CD8-positive, alpha-beta memory T cell (primary cell): ENCODE data around the gene NKD2. TPM values are rescaled to one million over a fixed set of nuclear protein-coding genes. Genes with fewer than 3 reads are reported as not detected.
A peak's percentile ranks its signal among the peaks of the same experiment; 100 is the strongest.

Source experiments
- CTCF ChIA-PET: fragments of 350-600 bp; sonication (Branson Sonifier 250); formaldehyde crosslinking; loops from one replicate; lab custom pipeline; 2021; ENCODE audit warnings: antibody characterized with exemption; lab: Charles Lee
- POLR2A ChIA-PET: fragments of 350-600 bp; sonication (Branson Sonifier 250); formaldehyde crosslinking; loops from one replicate; lab custom pipeline; 2021; ENCODE audit warnings: antibody characterized with exemption; lab: Charles Lee
- DNase-seq, 5 donors: peaks; one replicate each; pipeline versions ENCODE4 v3.0.0 to v3.0.0-alpha.2; 2020 to 2022; ENCODE audit warnings: mixed read lengths in 1 of 5
- H3K27ac ChIP-seq: one replicate; pipeline ENCODE4 v1.7.0; 2013; ENCODE audit warnings: low read depth, mild to moderate bottlenecking, low read length, moderate library complexity
- H3K27me3 ChIP-seq: 2 replicates; pipeline ENCODE4 v1.7.0; 2013; ENCODE audit warnings: low read length, mild to moderate bottlenecking; ENCODE audit not compliant: insufficient read depth, poor library complexity, severe bottlenecking
- H3K36me3 ChIP-seq: 2 replicates; pipeline ENCODE4 v1.7.0; 2013; ENCODE audit warnings: mild to moderate bottlenecking, low read length, moderate library complexity; ENCODE audit not compliant: insufficient read depth
- H3K4me1 ChIP-seq: 2 replicates; pipeline ENCODE4 v1.7.0; 2013; ENCODE audit warnings: mild to moderate bottlenecking, low read length, moderate library complexity; ENCODE audit not compliant: insufficient read depth
- H3K4me3 ChIP-seq: 2 replicates; pipeline ENCODE4 v1.7.0; 2013; ENCODE audit warnings: mild to moderate bottlenecking, low read length
- H3K9me3 ChIP-seq: 2 replicates; pipeline ENCODE4 v1.7.0; 2013; ENCODE audit warnings: mild to moderate bottlenecking, low read length
- H3K27ac Mint-ChIP-seq, 8 donors: one replicate each; pipeline ENCODE4 v1.8.0; 2020 to 2021; ENCODE audit warnings: mixed read lengths in 8 of 8, mild to moderate bottlenecking in 6 of 8, inconsistent platforms in 3 of 8, moderate library complexity in 3 of 8
- H3K27me3 Mint-ChIP-seq, 2 donors: one replicate each; pipeline ENCODE4 v1.8.0; 2020 to 2021; ENCODE audit warnings: mixed read lengths in 2 of 2, mild to moderate bottlenecking in 1 of 2, moderate library complexity in 1 of 2
- H3K36me3 Mint-ChIP-seq, 3 donors: one replicate each; pipeline ENCODE4 v1.8.0; 2020 to 2021; ENCODE audit warnings: mixed read lengths in 3 of 3, inconsistent platforms in 1 of 3, mild to moderate bottlenecking in 1 of 3
- H3K4me1 Mint-ChIP-seq, 3 donors: one replicate each; pipeline ENCODE4 v1.8.0; 2020 to 2021; ENCODE audit warnings: mixed read lengths in 3 of 3, inconsistent platforms in 1 of 3, mild to moderate bottlenecking in 1 of 3
- H3K4me3 Mint-ChIP-seq, 7 donors: one replicate each; pipeline ENCODE4 v1.8.0; 2020 to 2021; ENCODE audit warnings: mixed read lengths in 7 of 7, mild to moderate bottlenecking in 6 of 7, moderate library complexity in 4 of 7, inconsistent platforms in 2 of 7
- H3K9me3 Mint-ChIP-seq, 5 donors: one replicate each; pipeline ENCODE4 v1.8.0; 2020 to 2022; ENCODE audit warnings: mixed read lengths in 5 of 5, mild to moderate bottlenecking in 3 of 5, moderate library complexity in 2 of 5, inconsistent platforms in 1 of 5
- polyA plus RNA-seq: library from polyadenylated mRNA; unstranded; fragments of 300-500 nt; fragmentation: Illumina TruSeq; gene quantifications from one replicate; pipeline ENCODE4 v1.2.3, GENCODE V29; 2021
- total RNA-seq, 2 experiments: library from RNA; stranded (reverse); gene quantifications; one replicate each; pipeline ENCODE4 v1.2.3, GENCODE V29; 2021

The NKD2 gene
- total and polyA plus RNA-seq, 3 experiments from 2014 or later, result 0.20 to 0.48 TPM; not detected in 1

GRCh38 chr5:1048162-1048721 lies 39.6 kb downstream of the NKD2 start:
- Mint-ChIP-seq H3K4me3 (no peak overlapping the region), H3K4me1 (peaks cover 0 to 15% (median 4%) of the 10 kb centered on the region in 3 donors), H3K27ac (peak overlapping the region in 3 of 8 donors; percentile 26 to 92 (median 32)), H3K9me3 (peaks cover 0 to 4% (median 0%) of the 10 kb centered on the region in 5 donors), H3K27me3 (no peaks in the 10 kb centered on the region), H3K36me3 (peaks cover 0 to 5% (median 0%) of the 10 kb centered on the region in 3 donors)
- H3K4me3 ChIP-seq, result no peak overlapping the region
- H3K36me3 ChIP-seq, result no peaks in the 10 kb centered on the region
- no peaks in the 10 kb centered on the region for H3K27me3 ChIP-seq
- H3K9me3 ChIP-seq, result no peaks in the 10 kb centered on the region
- CTCF ChIA-PET, result no interaction called here
- no peak overlapping the region for H3K27ac ChIP-seq
- DNase-seq, result peak in 1 of 5 donors; percentile 8
- H3K4me1 ChIP-seq, result no peaks in the 10 kb centered on the region
- POLR2A ChIA-PET, result no interaction called here

DNA sequence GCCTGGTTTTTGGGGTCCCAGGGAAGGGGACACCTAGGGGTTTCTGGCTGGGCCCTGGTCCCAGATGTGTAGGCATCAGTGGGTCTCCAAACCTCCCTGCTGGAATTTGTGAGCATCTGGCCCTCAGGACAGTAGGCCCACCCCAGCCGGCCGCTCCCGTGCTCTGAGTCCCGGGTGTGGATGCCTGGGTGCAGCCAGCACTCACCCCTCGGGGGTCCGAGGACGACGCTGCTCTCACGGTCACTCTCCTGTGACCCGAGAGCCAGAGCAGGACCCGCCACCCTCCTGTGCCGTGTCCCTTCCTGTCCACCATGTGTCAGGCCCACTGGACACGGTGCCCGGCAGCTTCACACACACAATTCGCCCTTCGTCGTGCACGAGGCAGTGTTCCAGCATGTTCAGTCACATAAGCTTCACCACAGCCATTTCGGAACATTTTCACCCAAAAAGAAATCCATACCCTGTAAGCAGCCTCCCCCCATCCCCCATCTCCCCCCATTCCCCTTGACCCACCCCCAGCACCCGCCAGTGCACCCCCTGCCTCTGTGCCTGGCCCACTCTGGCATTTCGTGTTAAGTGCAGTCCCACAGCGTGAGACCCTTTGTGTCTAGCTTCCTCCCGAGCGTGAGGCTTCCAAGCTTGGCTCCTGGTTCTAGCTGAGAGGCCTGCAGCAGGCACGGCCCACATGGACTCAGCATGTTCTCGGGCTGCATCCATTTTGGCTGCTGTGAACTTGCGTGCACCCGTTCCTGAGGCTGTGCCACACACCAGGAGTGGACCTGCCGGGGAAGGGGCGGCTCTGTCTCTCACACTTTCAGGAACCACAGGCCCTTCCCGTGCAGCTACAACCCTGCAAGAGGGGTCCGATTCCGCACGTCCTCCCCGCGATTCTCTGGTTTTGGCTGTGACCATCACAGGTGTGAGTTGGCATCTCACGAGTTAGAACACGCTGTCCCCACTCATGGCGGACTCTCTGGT lies 40.5 kb downstream of the NKD2 start:
- Histone ChIP-seq H3K27ac (no peak overlapping the region), H3K27me3 (no peaks in the 10 kb centered on the region), H3K9me3 (no peaks in the 10 kb centered on the region), H3K4me1 (no peaks in the 10 kb centered on the region), H3K36me3 (no peaks in the 10 kb centered on the region), H3K4me3 (no peak overlapping the region)
- DNase-seq, result peak in 1 of 5 donors; percentile 30
- peaks cover 0 to 5% (median 0%) of the 10 kb centered on the region in 3 donors for H3K36me3 Mint-ChIP-seq
- CTCF ChIA-PET, result no interaction called here
- peaks cover 0 to 4% (median 0%) of the 10 kb centered on the region in 5 donors for H3K9me3 Mint-ChIP-seq
- H3K4me1 Mint-ChIP-seq, result peaks cover 0 to 15% (median 4%) of the 10 kb centered on the region in 3 donors
- POLR2A ChIA-PET, result no interaction called here
- no peak overlapping the region for H3K4me3 Mint-ChIP-seq
- no peaks in the 10 kb centered on the region for H3K27me3 Mint-ChIP-seq
- peak overlapping the region in 1 of 8 donors; percentile 37 for H3K27ac Mint-ChIP-seq

GRCh38 chr5:1050423-1051365 lies 42.1 kb downstream of the NKD2 start:
- peaks cover 0 to 15% (median 0%) of the 10 kb centered on the region in 3 donors for H3K4me1 Mint-ChIP-seq
- H3K27me3 ChIP-seq, result no peaks in the 10 kb centered on the region
- H3K9me3 Mint-ChIP-seq, result peaks cover 0 to 2% (median 0%) of the 10 kb centered on the region in 5 donors
- no peaks in the 10 kb centered on the region for H3K4me1 ChIP-seq
- H3K4me3 ChIP-seq, result no peak overlapping the region
- H3K36me3 Mint-ChIP-seq, result peaks cover 0 to 10% (median 0%) of the 10 kb centered on the region in 3 donors
- no peaks in the 10 kb centered on the region for H3K36me3 ChIP-seq
- CTCF ChIA-PET, result no interaction called here
- H3K9me3 ChIP-seq, result no peaks in the 10 kb centered on the region
- no peak overlapping the region for H3K27ac Mint-ChIP-seq
- DNase-seq, result no peak
- no peaks in the 10 kb centered on the region for H3K27me3 Mint-ChIP-seq
- POLR2A ChIA-PET, result no interaction called here
- no peak overlapping the region for H3K27ac ChIP-seq
- H3K4me3 Mint-ChIP-seq, result no peak overlapping the region

DNA sequence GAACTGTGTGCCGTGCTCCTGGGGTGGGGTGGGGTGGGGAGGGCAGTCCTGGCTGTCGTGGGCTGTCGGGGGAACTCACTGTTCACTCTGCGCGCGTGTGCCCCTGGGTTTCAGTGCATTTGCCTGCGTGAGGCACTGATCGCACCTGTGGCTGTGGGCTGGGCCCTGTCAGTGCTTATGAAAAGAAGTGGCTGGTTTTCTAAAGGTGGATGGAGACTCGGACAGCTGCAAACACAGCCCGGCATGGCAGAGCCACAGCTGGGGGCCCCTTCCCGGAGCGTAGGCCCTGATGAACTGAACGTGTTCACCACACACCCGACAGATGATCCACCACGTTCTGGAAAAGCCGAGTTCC lies 42.7 kb downstream of the NKD2 start:
- Mint-ChIP-seq H3K36me3 (peaks cover 0 to 12% (median 0%) of the 10 kb centered on the region in 3 donors), H3K27me3 (no peaks in the 10 kb centered on the region), H3K27ac (no peak overlapping the region), H3K9me3 (peaks cover 0 to 2% (median 0%) of the 10 kb centered on the region in 5 donors), H3K4me3 (no peak overlapping the region), H3K4me1 (peaks cover 0 to 13% (median 0%) of the 10 kb centered on the region in 3 donors)
- H3K27me3 ChIP-seq, result no peaks in the 10 kb centered on the region
- DNase-seq, result no peak
- H3K27ac ChIP-seq, result no peak overlapping the region
- no peak overlapping the region for H3K4me3 ChIP-seq
- no peaks in the 10 kb centered on the region for H3K4me1 ChIP-seq
- CTCF ChIA-PET, result no interaction called here
- no peaks in the 10 kb centered on the region for H3K36me3 ChIP-seq
- H3K9me3 ChIP-seq, result no peaks in the 10 kb centered on the region
- POLR2A ChIA-PET, result no interaction called here

GRCh38 chr5:1052076-1052475 lies 43.5 kb downstream of the NKD2 start:
- CTCF ChIA-PET, result no interaction called here
- H3K27me3 ChIP-seq, result no peaks in the 10 kb centered on the region

DNA sequence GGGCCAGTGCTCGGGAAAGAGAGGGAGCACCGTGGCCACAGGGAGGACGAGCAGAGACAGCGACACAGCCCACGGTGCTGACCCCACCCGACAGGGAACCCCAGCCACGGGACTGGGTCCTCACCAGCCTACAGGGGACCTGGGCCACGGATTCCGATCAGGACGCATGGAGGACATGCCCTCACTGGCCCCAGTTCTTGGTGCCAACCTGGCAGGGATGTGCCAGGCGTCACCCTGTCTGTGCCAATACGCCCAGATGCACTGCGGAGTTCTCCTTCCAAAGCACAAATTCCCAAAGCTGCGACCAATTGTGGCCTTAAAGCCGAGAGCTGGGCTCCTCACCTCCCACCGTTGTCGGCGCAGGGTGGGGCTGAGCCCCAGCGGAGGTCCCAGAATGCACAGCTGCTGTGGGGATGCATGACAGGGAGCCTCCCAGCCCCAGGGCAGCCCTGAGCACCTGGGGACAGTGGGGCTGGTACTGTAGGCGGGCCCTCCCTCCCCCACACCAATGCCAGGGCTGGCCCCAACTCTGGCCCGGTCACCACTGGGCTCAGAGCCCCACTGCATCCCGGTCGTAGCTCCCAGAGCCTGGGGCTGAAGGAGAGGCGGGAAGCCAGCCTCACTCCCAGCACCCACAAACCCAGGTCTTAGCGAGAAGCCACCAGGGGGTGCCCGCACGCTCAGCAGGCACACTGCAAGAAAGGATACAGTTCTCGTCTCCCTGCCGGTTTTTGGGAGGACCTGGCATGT lies 44.2 kb downstream of the NKD2 start:
- peak in 1 of 5 donors; percentile 12 for DNase-seq
- H3K36me3 Mint-ChIP-seq, result peaks cover 0 to 14% (median 0%) of the 10 kb centered on the region in 3 donors
- H3K4me1 Mint-ChIP-seq, result peaks cover 0 to 4% (median 0%) of the 10 kb centered on the region in 3 donors
- Histone ChIP-seq H3K27ac (no peak overlapping the region), H3K27me3 (no peaks in the 10 kb centered on the region), H3K9me3 (no peaks in the 10 kb centered on the region), H3K36me3 (no peaks in the 10 kb centered on the region), H3K4me1 (no peaks in the 10 kb centered on the region), H3K4me3 (no peak overlapping the region)
- H3K27ac Mint-ChIP-seq, result no peak overlapping the region
- H3K27me3 Mint-ChIP-seq, result no peaks in the 10 kb centered on the region
- H3K4me3 Mint-ChIP-seq, result no peak overlapping the region
- POLR2A ChIA-PET, result no interaction called here
- CTCF ChIA-PET, result no interaction called here
- H3K9me3 Mint-ChIP-seq, result no peaks in the 10 kb centered on the region

More at GRCh38 chr5:1052076-1052475, 43.5 kb downstream of the NKD2 start:
- no peak overlapping the region for H3K4me3 ChIP-seq
- Mint-ChIP-seq H3K4me1 (peaks cover 0 to 7% (median 0%) of the 10 kb centered on the region in 3 donors), H3K27ac (peak overlapping the region in 1 of 8 donors; percentile 61), H3K36me3 (peaks cover 0 to 12% (median 0%) of the 10 kb centered on the region in 3 donors), H3K4me3 (no peak overlapping the region), H3K9me3 (no peaks in the 10 kb centered on the region), H3K27me3 (no peaks in the 10 kb centered on the region)
- no peak for DNase-seq
- POLR2A ChIA-PET, result no interaction called here
- no peak overlapping the region for H3K27ac ChIP-seq
- no peaks in the 10 kb centered on the region for H3K36me3 ChIP-seq
- no peaks in the 10 kb centered on the region for H3K4me1 ChIP-seq
- no peaks in the 10 kb centered on the region for H3K9me3 ChIP-seq

DNA sequence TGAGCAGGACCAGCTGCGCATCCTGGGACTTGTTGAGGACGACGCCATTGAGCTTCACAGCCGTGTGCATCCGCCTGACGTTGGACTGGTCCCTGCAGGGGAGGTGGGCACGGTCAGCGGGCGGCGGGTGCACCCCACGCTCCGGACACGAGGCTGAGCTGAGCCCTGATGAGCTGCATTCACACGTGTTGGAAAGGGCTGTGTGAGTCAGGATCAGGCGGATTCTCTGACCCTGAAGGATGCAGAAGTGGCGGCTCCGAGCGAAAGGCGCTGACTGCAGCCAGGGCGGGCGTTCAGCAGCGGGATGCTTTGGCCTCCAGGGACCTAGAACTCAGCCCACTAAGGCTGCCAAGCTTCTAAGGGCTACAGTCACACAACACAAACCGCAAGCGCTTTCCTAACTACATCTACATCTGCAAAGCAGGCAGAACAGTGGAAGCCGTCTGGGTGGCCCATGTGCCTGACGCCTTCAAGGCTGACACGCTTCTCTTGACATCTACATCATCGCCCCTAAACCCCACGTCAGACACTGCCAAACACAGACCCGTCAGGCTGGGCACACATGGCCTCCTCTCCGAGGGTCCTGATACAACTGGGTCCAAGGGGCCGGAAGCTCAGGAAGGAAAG lies 44.9 kb downstream of the NKD2 start:
- H3K4me3 Mint-ChIP-seq, result no peak overlapping the region
- Histone ChIP-seq H3K4me1 (no peaks in the 10 kb centered on the region), H3K9me3 (no peaks in the 10 kb centered on the region), H3K27me3 (no peaks in the 10 kb centered on the region), H3K4me3 (no peak overlapping the region), H3K36me3 (no peaks in the 10 kb centered on the region), H3K27ac (no peak overlapping the region)
- H3K9me3 Mint-ChIP-seq, result no peaks in the 10 kb centered on the region
- DNase-seq, result no peak
- ChIA-PET CTCF (interaction anchor here (0.9 kb wide), 1 partner anchor 95 kb away, joined by 3 read pairs; no protein-coding TSS in a partner anchor), POLR2A (no interaction called here)
- no peak overlapping the region for H3K27ac Mint-ChIP-seq
- H3K36me3 Mint-ChIP-seq, result peaks cover 0 to 14% (median 0%) of the 10 kb centered on the region in 3 donors
- no peaks in the 10 kb centered on the region for H3K4me1 Mint-ChIP-seq
- no peaks in the 10 kb centered on the region for H3K27me3 Mint-ChIP-seq
